Neural cell (in vitro differentiated cells): ENCODE data around the gene SNRPD3. TPM values are rescaled to one million over a fixed set of nuclear protein-coding genes. Genes with fewer than 3 reads are reported as not detected.
"Not testable (repeated sequence)": the region's sequence is repeated elsewhere in the genome, so short reads cannot be mapped to it uniquely, and the experiment has no call there.

Source experiments
- H2AFZ ChIP-seq: fragments of 200-600, 300-800 bp; sonication (generic), shearing (Covaris generic); 2 replicates; pipeline ENCODE4 v1.6.0; 2014; ENCODE audit warnings: low read depth, mild to moderate bottlenecking, antibody characterized with exemption, low read length, moderate library complexity
- H3F3A ChIP-seq: fragments of 200-600 bp; shearing (Covaris generic); 2 replicates; pipeline ENCODE4 v1.6.1; 2016; ENCODE audit warnings: mild to moderate bottlenecking, moderate library complexity, mixed read lengths, antibody characterized with exemption, low read length; ENCODE audit not compliant: insufficient read depth, poor library complexity, severe bottlenecking
- H3K27ac ChIP-seq: fragments of 200-600, 300-800 bp; sonication (generic), shearing (Covaris generic); 2 replicates; pipeline ENCODE4 v1.5.1; 2014; ENCODE audit warnings: mild to moderate bottlenecking, low read length, moderate library complexity
- H3K27me3 ChIP-seq: fragments of 300-800, 200-600 bp; sonication (generic), shearing (Covaris generic); 2 replicates; pipeline ENCODE4 v1.6.0; 2014; ENCODE audit warnings: mild to moderate bottlenecking, low read depth, low read length, moderate library complexity; ENCODE audit not compliant: insufficient read depth
- H3K36me3 ChIP-seq: fragments of 300-800, 200-600 bp; sonication (generic), shearing (Covaris generic); 2 replicates; pipeline ENCODE4 v1.5.1; 2014; ENCODE audit warnings: mild to moderate bottlenecking, antibody characterized with exemption, low read length, moderate library complexity; ENCODE audit not compliant: insufficient read depth
- H3K4me2 ChIP-seq: fragments of 300-800, 200-600 bp; sonication (generic), shearing (Covaris generic); 2 replicates; pipeline ENCODE4 v1.6.0; 2014; ENCODE audit warnings: mild to moderate bottlenecking, low read length
- H3K4me3 ChIP-seq: fragments of 300-800, 200-600 bp; sonication (generic), shearing (Covaris generic); 2 replicates; pipeline ENCODE4 v1.5.1; 2014; ENCODE audit warnings: mild to moderate bottlenecking, low read length, moderate library complexity
- H3K79me2 ChIP-seq: fragments of 200-600 bp; shearing (Covaris generic); replicated peaks from 2 replicates; pipeline ENCODE4 v1.6.0; 2014; ENCODE audit warnings: mild to moderate bottlenecking, low read length, moderate library complexity; ENCODE audit not compliant: insufficient read depth
- H3K9ac ChIP-seq: fragments of 300-800, 200-600 bp; sonication (generic), shearing (Covaris generic); 2 replicates; pipeline ENCODE4 v1.6.1; 2016; ENCODE audit warnings: mild to moderate bottlenecking, low read length, mixed read lengths
- H3K9me2 ChIP-seq: fragments of 200-600 bp; shearing (Covaris generic); 2 replicates; pipeline ENCODE4 v1.6.1; 2016; ENCODE audit warnings: mild to moderate bottlenecking, low read length, mixed read lengths; ENCODE audit not compliant: insufficient read depth
- H3K9me3 ChIP-seq: fragments of 200-600, 300-800 bp; sonication (generic), shearing (Covaris generic); 2 replicates; pipeline ENCODE4 v1.6.1; 2016; ENCODE audit warnings: mild to moderate bottlenecking, mixed run types, low read length, moderate library complexity, mixed read lengths
- H4K20me1 ChIP-seq: fragments of 200-600 bp; shearing (Covaris generic); 2 replicates; pipeline ENCODE4 v1.6.1; 2016; ENCODE audit warnings: mild to moderate bottlenecking, mixed run types; ENCODE audit not compliant: insufficient read depth
- polyA plus RNA-seq: library from polyadenylated mRNA; depleted of rRNA; stranded (reverse); fragments of >200 nt; gene quantifications from 2 replicates; pipeline ENCODE4 v1.2.3, GENCODE V29; 2014

The SNRPD3 gene
- polyA plus RNA-seq, 1 donor from 2014 or later: 195 TPM

- not testable (repeated sequence) for H3K79me2 ChIP-seq, H3K36me3 ChIP-seq, H3K9me2 ChIP-seq, H3K4me2 ChIP-seq, H3K9ac ChIP-seq, H2AFZ ChIP-seq, H3K27ac ChIP-seq, H3K27me3 ChIP-seq, H4K20me1 ChIP-seq, H3K9me3 ChIP-seq, H3F3A ChIP-seq, H3K4me3 ChIP-seq
Measured at GRCh38 chr22:24607429-24607983, 51.7 kb downstream of the SNRPD3 start.

GRCh38 chr22:24608327-24608726, 52.5 kb downstream of the SNRPD3 start:
- H3K36me3 ChIP-seq, H3K4me2 ChIP-seq, H3K27ac ChIP-seq, H2AFZ ChIP-seq, H3K9ac ChIP-seq, H3F3A ChIP-seq, H4K20me1 ChIP-seq, H3K27me3 ChIP-seq, H3K79me2 ChIP-seq, H3K9me3 ChIP-seq, H3K9me2 ChIP-seq, H3K4me3 ChIP-seq: not testable (repeated sequence)

- not testable (repeated sequence) for H4K20me1 ChIP-seq, H3K36me3 ChIP-seq, H3K27ac ChIP-seq, H3K79me2 ChIP-seq, H3K27me3 ChIP-seq, H3K9me3 ChIP-seq, H3K4me3 ChIP-seq, H3K9me2 ChIP-seq, H3K4me2 ChIP-seq, H3K9ac ChIP-seq, H3F3A ChIP-seq, H2AFZ ChIP-seq
Measured at GRCh38 chr22:24609888-24610287, 54.1 kb downstream of the SNRPD3 start.

GRCh38 chr22:24614794-24615193, 59.0 kb downstream of the SNRPD3 start:
- H3K27ac ChIP-seq, H3K36me3 ChIP-seq, H3K27me3 ChIP-seq, H3K9me3 ChIP-seq, H4K20me1 ChIP-seq, H3F3A ChIP-seq, H3K4me3 ChIP-seq, H3K9ac ChIP-seq, H3K9me2 ChIP-seq, H3K4me2 ChIP-seq, H2AFZ ChIP-seq, H3K79me2 ChIP-seq: not testable (repeated sequence)

- not testable (repeated sequence) for H3K9ac ChIP-seq, H3K27ac ChIP-seq, H2AFZ ChIP-seq, H3K27me3 ChIP-seq, H4K20me1 ChIP-seq, H3K9me2 ChIP-seq, H3K4me2 ChIP-seq, H3K4me3 ChIP-seq, H3K36me3 ChIP-seq, H3F3A ChIP-seq, H3K9me3 ChIP-seq, H3K79me2 ChIP-seq
Measured at GRCh38 chr22:24621244-24621643, 65.4 kb downstream of the SNRPD3 start.

GRCh38 chr22:24622596-24622995, 66.8 kb downstream of the SNRPD3 start:
- H3K36me3 ChIP-seq, H4K20me1 ChIP-seq, H3K79me2 ChIP-seq, H3K27ac ChIP-seq, H3K9ac ChIP-seq, H3F3A ChIP-seq, H3K4me2 ChIP-seq, H3K27me3 ChIP-seq, H3K9me2 ChIP-seq, H2AFZ ChIP-seq, H3K9me3 ChIP-seq, H3K4me3 ChIP-seq: not testable (repeated sequence)

Other genes starting within 250 kb of the SNRPD3 start
- 2.9 and 6.7 TPM in 2 replicates for gene ADORA2A, start 128.4 kb upstream of the SNRPD3 start, polyA plus RNA-seq
- 0.12 and 0.38 TPM in 2 replicates for gene UPB1, start 60.7 kb upstream of the SNRPD3 start, polyA plus RNA-seq
- gene GUCD1, start 861 bp upstream of the SNRPD3 start, polyA plus RNA-seq: 32.6 and 38.5 TPM in 2 replicates
- gene LRRC75B, start 37.1 kb downstream of the SNRPD3 start, polyA plus RNA-seq: 12.2 and 18.3 TPM in 2 replicates
- gene GGT1, start 47.2 kb downstream of the SNRPD3 start, polyA plus RNA-seq: 5.4 and 6.4 TPM in 2 replicates
- gene PIWIL3, start 218.7 kb downstream of the SNRPD3 start, polyA plus RNA-seq: 0.14 and 0.16 TPM in 2 replicates